ENCODE measurements around the gene ARHGEF40. TPM values are rescaled to one million over a fixed set of nuclear protein-coding genes. Genes with fewer than 3 reads are reported as not detected.

Gene ARHGEF40
- total RNA-seq, 2 experiments from 2014 or later = 0.53 to 0.83 TPM

DNA sequence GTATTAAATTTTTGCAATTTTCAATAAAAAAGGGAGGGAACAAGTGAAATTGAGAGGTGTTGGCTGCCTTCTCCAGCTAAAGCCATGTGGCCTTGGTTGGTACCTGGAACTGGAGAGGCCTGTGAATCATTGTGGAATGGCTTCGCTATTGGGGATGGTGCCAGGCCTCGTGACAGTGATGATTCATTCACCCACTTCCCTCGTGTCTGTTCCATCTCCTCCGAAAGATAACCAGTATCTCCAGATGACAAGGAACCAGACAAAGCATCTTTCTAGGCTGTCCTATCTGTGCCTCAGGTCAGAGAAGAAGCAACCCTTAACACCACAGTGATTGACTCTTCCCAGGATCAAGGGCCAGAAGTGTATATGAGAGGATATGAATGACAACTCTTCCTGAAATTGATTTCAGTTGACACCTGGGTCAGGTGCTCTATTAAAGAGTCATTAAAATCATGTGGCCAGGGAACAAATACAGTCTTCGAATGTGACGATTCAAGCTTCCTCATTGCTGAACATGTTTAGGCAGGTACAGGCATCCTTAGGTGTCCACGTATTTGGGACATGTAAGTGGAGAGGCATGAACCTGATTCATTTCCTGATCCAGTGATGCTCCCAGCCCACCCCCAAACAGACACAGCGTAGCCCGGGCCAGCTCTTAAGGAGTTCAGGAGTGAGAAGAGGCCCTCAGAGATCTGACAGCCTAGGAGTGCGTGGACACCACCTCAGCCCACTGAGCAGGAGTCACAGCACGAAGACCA, 28.2 kb upstream of the ARHGEF40 start, which contains the start of gene RNASE7:
Gene RNASE7, plus strand, starts transcription at position 687 of the 758 bp plus-strand sequence. CDS start 631 bp downstream, outside the sequence.
- H3K36me3 Mint-ChIP-seq (ENCODE audit: low read depth) = no peaks in the 10 kb centered on the region
- no peak within 1 kb of the TSS for H3K4me3 Mint-ChIP-seq
- H3K9me3 Mint-ChIP-seq (ENCODE audit: insufficient read depth) = no peaks in the 10 kb centered on the region
- ChIA-PET CTCF (interaction anchor here (1.7 to 7.2 kb wide), 4 partner anchors 13 to 71 kb away, joined by 5 to 172 read pairs (median 14); partner anchors contain the start of gene TPPP2), POLR2A (no interaction called here)
- H3K27ac Mint-ChIP-seq = no peak within 1 kb of the TSS
- ATAC-seq (no peak), DNase-seq (no peak)
- peaks cover 31% of the 10 kb centered on the region for H3K27me3 Mint-ChIP-seq (ENCODE audit: low read depth)
- peaks cover 6% of the 10 kb centered on the region for H3K4me1 Mint-ChIP-seq (ENCODE audit: low read depth)

DNA sequence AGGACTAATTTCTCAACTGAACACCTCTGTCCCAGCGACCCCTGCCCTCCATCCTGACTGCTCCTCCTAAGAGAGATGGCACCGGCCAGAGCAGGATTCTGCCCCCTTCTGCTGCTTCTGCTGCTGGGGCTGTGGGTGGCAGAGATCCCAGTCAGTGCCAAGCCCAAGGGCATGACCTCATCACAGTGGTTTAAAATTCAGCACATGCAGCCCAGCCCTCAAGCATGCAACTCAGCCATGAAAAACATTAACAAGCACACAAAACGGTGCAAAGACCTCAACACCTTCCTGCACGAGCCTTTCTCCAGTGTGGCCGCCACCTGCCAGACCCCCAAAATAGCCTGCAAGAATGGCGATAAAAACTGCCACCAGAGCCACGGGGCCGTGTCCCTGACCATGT, 27.2 kb upstream of the ARHGEF40 start:
- ATAC-seq (no peak), DNase-seq (no peak)
- ChIA-PET CTCF (interaction anchor here (7.2 kb wide), 1 partner anchor 29 kb away, joined by 172 read pairs; no protein-coding TSS in a partner anchor), POLR2A (no interaction called here)
- Mint-ChIP-seq H3K4me1 (ENCODE audit: low read depth) (peaks cover 6% of the 10 kb centered on the region), H3K36me3 (ENCODE audit: low read depth) (no peaks in the 10 kb centered on the region), H3K27me3 (ENCODE audit: low read depth) (peaks cover 34% of the 10 kb centered on the region), H3K4me3 (no peak overlapping the region), H3K27ac (no peak overlapping the region), H3K9me3 (ENCODE audit: insufficient read depth) (no peaks in the 10 kb centered on the region)

DNA sequence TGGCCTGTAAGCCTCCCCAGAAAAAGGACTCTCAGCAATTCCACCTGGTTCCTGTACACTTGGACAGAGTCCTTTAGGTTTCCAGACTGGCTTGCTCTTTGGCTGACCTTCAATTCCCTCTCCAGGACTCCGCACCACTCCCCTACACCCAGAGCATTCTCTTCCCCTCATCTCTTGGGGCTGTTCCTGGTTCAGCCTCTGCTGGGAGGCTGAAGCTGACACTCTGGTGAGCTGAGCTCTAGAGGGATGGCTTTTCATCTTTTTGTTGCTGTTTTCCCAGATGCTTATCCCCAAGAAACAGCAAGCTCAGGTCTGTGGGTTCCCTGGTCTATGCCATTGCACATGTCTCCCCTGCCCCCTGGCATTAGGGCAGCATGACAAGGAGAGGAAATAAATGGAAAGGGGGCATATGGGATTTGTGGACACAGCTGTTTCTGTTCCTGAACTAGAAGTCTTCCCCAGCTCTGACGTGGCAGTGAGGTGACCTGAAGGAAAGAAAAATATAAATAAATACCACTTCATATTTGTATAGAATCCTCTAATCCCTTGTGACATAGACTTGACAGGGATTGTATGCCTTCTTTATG, 26.6 kb upstream of the ARHGEF40 start:
- Mint-ChIP-seq H3K4me3 (no peak overlapping the region), H3K27ac (no peak overlapping the region), H3K27me3 (ENCODE audit: low read depth) (peaks cover 35% of the 10 kb centered on the region), H3K9me3 (ENCODE audit: insufficient read depth) (no peaks in the 10 kb centered on the region), H3K36me3 (ENCODE audit: low read depth) (no peaks in the 10 kb centered on the region), H3K4me1 (ENCODE audit: low read depth) (peaks cover 6% of the 10 kb centered on the region)
- DNase-seq (no peak), ATAC-seq (no peak)
- POLR2A ChIA-PET = no interaction called here
- CTCF ChIA-PET = interaction anchor here (1.0 to 7.2 kb wide), 5 partner anchors 23 to 61 kb away, joined by 3 to 172 read pairs (median 5); no protein-coding TSS in a partner anchor

DNA sequence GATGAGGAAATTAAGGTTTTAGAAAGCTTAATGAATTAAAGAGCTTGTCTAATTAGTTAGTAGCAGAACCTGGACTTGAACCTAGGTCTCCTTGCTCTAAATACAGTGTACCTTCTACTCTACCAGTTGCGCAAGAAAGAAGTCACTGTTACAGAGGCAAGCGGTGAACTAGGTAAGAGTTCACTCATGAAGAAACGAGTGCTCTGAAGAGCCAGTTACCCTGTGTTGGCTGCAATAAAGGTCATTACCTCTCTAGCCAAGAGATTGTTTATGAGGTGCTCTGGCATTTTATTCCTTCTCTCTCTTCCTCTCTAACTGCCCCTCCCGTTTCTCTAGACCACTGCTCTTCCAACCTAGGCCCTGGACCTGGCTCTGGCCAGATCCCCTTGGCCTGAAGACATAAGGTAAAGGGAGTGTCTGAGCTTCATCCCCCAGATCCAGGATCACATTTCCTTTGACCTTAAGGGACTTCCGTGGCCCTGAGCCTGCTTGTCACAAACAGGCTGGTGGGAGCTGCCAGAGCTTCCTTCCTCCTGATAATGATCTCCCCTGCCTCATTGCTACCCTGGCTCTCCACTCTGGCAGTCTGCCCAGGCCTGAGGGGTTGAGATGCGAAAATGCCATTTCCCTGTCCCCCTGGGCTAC, 26.0 kb upstream of the ARHGEF40 start:
- CTCF ChIA-PET = interaction anchor here (1.0 to 7.2 kb wide), 5 partner anchors 23 to 61 kb away, joined by 3 to 172 read pairs (median 5); no protein-coding TSS in a partner anchor
- no peaks in the 10 kb centered on the region for H3K36me3 Mint-ChIP-seq (ENCODE audit: low read depth)
- no peak for ATAC-seq

DNA sequence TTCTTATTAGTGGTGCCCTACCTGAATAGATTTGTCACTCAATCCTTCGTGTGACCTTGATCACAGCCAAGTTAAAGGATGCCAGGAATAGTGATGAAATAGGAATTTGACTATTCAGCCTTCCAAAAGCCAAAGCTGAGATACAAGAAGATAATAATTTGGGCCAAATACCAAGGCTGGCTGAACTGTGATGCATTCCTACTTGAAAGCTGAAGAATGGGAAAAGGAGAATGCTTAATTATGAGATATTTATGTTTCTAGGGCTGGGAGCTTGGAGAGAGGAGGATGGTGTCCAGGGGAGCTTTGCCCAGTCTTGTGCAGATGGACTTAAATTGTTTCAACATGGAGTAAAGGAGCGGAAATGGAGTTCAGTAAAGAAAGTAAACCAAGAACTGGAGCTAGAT, 22.7 kb upstream of the ARHGEF40 start:
- H3K27ac Mint-ChIP-seq = no peak overlapping the region
- H3K4me1 Mint-ChIP-seq (ENCODE audit: low read depth) = peaks cover 6% of the 10 kb centered on the region

More for the DNA sequence above, 26.0 kb upstream of the ARHGEF40 start:
- H3K27me3 Mint-ChIP-seq (ENCODE audit: low read depth) = peaks cover 38% of the 10 kb centered on the region
- POLR2A ChIA-PET = interaction anchor here (0.9 kb wide), 1 partner anchor 59 kb away, joined by 5 read pairs; no protein-coding TSS in a partner anchor
- H3K27ac Mint-ChIP-seq = no peak overlapping the region
- no peak for DNase-seq
- no peak overlapping the region for H3K4me3 Mint-ChIP-seq
- H3K4me1 Mint-ChIP-seq (ENCODE audit: low read depth) = peaks cover 6% of the 10 kb centered on the region
- H3K9me3 Mint-ChIP-seq (ENCODE audit: insufficient read depth) = no peaks in the 10 kb centered on the region

DNA sequence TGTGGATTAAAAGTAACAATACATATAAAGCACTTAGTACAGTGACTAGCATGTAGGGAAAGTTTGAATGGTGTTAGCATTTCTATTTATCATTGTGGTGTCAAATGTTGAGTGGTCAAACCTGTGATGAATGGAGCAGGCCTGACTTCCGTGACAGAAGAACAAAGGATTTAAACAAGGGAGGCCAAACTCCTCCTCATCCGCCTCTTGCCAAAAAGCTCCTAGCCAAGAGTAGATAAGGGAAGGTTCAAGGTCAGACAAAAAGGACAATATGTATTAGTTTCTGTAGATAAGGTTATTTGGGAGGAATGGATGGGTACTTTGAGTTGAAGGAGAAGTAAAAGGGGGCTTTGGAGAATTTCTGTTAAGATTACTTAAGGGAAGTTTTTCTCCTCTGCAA, 21.5 kb upstream of the ARHGEF40 start:
- Mint-ChIP-seq H3K4me3 (no peak overlapping the region), H3K4me1 (ENCODE audit: low read depth) (peaks cover 6% of the 10 kb centered on the region), H3K36me3 (ENCODE audit: low read depth) (no peaks in the 10 kb centered on the region), H3K9me3 (ENCODE audit: insufficient read depth) (no peaks in the 10 kb centered on the region), H3K27me3 (ENCODE audit: low read depth) (peaks cover 37% of the 10 kb centered on the region), H3K27ac (no peak overlapping the region)
- ATAC-seq = no peak
- CTCF ChIA-PET = interaction anchor here (1.0 to 4.4 kb wide), 5 partner anchors 9 to 56 kb away, joined by 3 to 46 read pairs (median 7); no protein-coding TSS in a partner anchor
- DNase-seq = no peak
- POLR2A ChIA-PET = no interaction called here

More for the DNA sequence above, 22.7 kb upstream of the ARHGEF40 start:
- Mint-ChIP-seq H3K9me3 (ENCODE audit: insufficient read depth) (no peaks in the 10 kb centered on the region), H3K4me3 (no peak overlapping the region), H3K36me3 (ENCODE audit: low read depth) (no peaks in the 10 kb centered on the region), H3K27me3 (ENCODE audit: low read depth) (peaks cover 41% of the 10 kb centered on the region)
- POLR2A ChIA-PET = no interaction called here
- CTCF ChIA-PET = interaction anchor here (1.4 to 4.4 kb wide), 5 partner anchors 20 to 57 kb away, joined by 3 to 46 read pairs (median 7); no protein-coding TSS in a partner anchor
- ATAC-seq (no peak), DNase-seq (no peak)

DNA sequence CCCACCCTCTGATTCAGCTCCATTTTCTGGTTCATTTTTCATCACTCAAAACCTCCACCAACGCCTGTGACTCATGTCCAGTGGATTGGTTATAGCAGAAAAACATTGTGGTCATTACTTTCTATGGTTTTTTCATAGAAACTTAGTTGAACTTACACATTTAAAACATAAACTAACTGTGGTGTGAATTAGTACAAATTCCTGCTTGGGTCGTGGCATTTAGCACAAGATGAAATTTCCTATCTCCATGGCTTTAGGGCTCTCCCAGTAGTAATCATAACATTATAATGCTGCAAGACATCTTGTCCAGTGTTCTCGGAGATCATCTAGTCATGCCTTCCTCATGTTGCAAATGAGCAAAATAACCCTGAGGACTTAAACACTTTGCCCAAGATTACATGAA, 20.8 kb upstream of the ARHGEF40 start:
- DNase-seq (no peak), ATAC-seq (no peak)
- H3K27ac Mint-ChIP-seq = no peak overlapping the region
- H3K9me3 Mint-ChIP-seq (ENCODE audit: insufficient read depth) = no peaks in the 10 kb centered on the region
- peaks cover 39% of the 10 kb centered on the region for H3K27me3 Mint-ChIP-seq (ENCODE audit: low read depth)
- CTCF ChIA-PET = interaction anchor here (4.4 kb wide), 1 partner anchor 35 kb away, joined by 46 read pairs; no protein-coding TSS in a partner anchor
- POLR2A ChIA-PET = no interaction called here
- H3K4me3 Mint-ChIP-seq = no peak overlapping the region
- no peaks in the 10 kb centered on the region for H3K36me3 Mint-ChIP-seq (ENCODE audit: low read depth)
- peaks cover 4% of the 10 kb centered on the region for H3K4me1 Mint-ChIP-seq (ENCODE audit: low read depth)

DNA sequence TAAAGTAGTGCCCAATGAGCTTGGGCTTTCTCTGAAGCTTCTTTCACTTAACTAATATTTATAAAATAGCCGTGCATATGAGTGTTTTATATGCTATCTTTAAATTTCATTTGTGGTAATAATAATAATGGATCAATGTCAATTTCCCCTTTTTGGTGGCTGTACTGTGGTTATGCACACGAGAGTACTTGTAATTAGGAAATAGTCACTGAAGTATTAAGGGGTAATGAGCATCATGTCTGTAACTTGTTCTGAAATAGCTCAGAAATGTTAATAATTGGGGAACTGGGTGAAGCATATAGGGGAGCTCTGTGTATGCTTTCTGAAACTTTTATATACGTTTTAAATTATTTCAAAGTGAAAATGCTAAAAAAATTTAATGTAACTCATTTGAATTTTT, 19.5 kb upstream of the ARHGEF40 start:
- ATAC-seq (no peak), DNase-seq (no peak)
- H3K36me3 Mint-ChIP-seq (ENCODE audit: low read depth) = no peaks in the 10 kb centered on the region
- no peak overlapping the region for H3K27ac Mint-ChIP-seq
- H3K4me1 Mint-ChIP-seq (ENCODE audit: low read depth) = no peaks in the 10 kb centered on the region
- H3K4me3 Mint-ChIP-seq = no peak overlapping the region
- POLR2A ChIA-PET = no interaction called here
- H3K9me3 Mint-ChIP-seq (ENCODE audit: insufficient read depth) = no peaks in the 10 kb centered on the region
- CTCF ChIA-PET = interaction anchor here (1.0 to 1.4 kb wide), 2 partner anchors 36 to 38 kb away, joined by 3 to 6 read pairs; no protein-coding TSS in a partner anchor
- peaks cover 28% of the 10 kb centered on the region for H3K27me3 Mint-ChIP-seq (ENCODE audit: low read depth)

DNA sequence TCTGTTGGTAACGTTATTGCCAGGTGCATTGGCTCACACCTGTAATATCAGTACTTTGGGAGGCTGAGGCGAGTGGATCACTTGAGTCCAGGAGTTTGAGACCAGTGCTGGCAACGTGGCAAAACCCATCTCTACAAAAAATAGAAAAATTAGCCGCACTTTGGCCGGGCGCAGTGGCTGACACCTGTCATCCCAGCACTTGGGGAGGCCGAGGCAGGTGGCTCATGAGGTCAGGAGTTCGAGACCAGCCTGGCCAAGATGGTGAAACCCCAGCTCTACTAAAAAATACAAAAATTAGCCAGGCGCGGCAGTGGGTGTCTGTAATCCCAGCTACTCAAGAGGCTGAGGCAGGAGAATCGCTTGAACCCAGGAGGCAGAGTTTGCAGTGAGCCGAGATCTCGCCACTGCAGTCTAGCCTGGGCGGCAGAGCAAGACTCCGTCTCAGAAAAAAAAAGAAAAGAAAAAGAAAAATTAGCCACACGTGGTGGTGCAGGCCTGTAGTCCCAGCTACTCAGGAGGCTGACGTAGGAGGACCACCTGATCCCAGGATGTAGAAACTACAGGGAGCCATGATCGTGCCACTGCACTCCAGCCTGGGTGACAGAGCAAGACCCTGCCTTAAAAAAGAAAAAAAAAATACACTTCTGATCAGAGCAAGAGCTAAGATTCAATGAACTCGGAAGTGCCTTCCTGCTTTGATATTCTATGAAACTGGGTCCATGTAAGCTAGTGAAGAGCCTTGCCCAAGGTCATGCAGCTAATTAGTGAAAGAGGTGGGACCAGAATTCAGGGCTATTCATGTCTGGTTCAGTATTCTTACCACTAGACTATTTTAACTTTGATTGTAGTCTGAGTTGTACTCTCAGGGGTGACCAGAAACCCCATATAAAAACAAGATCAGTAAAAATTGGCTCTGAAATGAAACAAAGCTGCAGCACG, 16.7 kb upstream of the ARHGEF40 start:
- Mint-ChIP-seq H3K27ac (no peak overlapping the region), H3K27me3 (ENCODE audit: low read depth) (peaks cover 23% of the 10 kb centered on the region), H3K36me3 (ENCODE audit: low read depth) (no peaks in the 10 kb centered on the region), H3K9me3 (ENCODE audit: insufficient read depth) (no peaks in the 10 kb centered on the region), H3K4me1 (ENCODE audit: low read depth) (no peaks in the 10 kb centered on the region), H3K4me3 (no peak overlapping the region)
- ATAC-seq (no peak), DNase-seq (no peak)
- ChIA-PET POLR2A (no interaction called here), CTCF (interaction anchor here (0.7 kb wide), 1 partner anchor 64 kb away, joined by 3 read pairs; no protein-coding TSS in a partner anchor)

DNA sequence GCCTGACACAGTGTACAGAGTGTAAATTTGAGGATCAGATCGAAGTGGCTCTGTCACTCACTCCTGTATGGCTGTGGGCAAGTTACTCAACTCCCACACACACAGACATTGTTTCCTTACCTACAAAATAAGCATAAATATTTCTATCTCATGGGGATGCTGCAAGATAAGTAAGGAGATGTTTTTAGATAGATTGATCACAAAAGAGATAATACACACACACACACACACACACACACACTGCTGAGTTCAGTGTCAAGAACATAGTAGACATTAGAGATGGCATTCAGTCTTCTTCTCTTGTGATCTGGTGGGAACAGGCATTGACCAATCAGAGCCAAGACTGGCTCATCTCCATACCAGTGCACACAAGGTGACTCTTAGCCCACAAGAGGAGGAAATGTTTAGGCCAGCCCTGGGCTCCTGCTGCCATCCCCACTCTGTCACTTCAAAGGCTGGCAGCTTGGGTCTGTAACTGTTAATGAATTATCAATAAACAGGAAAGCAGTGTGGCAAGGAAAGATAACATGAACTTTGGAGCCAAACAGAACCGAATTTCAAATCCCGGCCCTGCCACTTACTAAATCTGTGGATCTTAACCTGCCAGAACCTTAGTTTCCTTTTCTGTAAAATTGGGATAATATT, 15.9 kb upstream of the ARHGEF40 start:
- Mint-ChIP-seq H3K27ac (no peak overlapping the region), H3K4me3 (no peak overlapping the region), H3K27me3 (ENCODE audit: low read depth) (peaks cover 23% of the 10 kb centered on the region), H3K4me1 (ENCODE audit: low read depth) (no peaks in the 10 kb centered on the region), H3K9me3 (ENCODE audit: insufficient read depth) (no peaks in the 10 kb centered on the region), H3K36me3 (ENCODE audit: low read depth) (no peaks in the 10 kb centered on the region)
- no peak for DNase-seq
- ChIA-PET POLR2A (no interaction called here), CTCF (interaction anchor here (0.7 kb wide), 1 partner anchor 65 kb away, joined by 3 read pairs; no protein-coding TSS in a partner anchor)
- ATAC-seq = peak; percentile 51
